HUDEP-2 (cell line): ENCODE results near the gene ARSH.
"Not testable (repeated sequence)": the region's sequence is repeated elsewhere in the genome, so short reads cannot be mapped to it uniquely, and the experiment has no call there.

Experiments
- DNase-seq, 76 experiments: peaks; one replicate each; lab custom pipeline; 2025; ENCODE audit not compliant: unreplicated experiment in 76 of 76; lab: John Stamatoyannopoulos, UW

The ARSH gene

DNA sequence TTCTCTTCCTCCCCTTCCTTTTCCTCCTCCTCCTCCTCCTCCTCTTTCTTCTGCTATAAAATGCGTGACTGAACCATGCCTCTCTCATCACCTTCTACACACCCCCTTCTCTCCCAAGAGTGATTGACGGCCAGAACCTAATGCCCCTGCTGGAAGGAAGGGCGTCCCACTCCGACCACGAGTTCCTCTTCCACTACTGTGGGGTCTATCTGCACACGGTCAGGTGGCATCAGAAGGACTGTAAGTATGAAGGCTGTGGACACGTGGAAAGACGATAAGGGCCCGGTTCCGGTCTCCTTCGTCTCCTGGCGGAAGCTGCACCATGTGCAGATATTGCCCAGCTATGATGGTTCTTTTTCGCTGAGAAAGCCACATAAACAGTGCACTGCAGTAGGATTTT lies 22.8 kb downstream of the ARSH start:
- no peak for DNase-seq

DNA sequence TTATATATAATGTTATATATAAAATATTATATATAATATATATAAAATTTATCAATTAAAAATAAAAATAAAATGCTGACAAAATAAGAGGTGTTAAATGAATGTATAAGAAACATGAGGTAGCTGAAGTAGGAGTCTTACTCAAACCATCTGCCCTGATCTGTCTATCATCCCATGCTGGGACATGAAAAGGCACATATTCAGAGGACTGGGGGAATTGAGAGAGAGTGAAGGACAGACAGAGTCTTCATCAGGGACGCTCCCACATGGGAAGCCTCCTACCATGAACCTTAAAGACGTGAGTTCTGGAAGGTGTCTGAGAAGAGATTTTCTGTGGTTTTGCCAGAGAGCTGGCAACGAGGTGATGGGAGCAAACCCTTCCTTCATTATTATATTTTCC lies 30.9 kb downstream of the ARSH start:
- DNase-seq, result no peak

DNA sequence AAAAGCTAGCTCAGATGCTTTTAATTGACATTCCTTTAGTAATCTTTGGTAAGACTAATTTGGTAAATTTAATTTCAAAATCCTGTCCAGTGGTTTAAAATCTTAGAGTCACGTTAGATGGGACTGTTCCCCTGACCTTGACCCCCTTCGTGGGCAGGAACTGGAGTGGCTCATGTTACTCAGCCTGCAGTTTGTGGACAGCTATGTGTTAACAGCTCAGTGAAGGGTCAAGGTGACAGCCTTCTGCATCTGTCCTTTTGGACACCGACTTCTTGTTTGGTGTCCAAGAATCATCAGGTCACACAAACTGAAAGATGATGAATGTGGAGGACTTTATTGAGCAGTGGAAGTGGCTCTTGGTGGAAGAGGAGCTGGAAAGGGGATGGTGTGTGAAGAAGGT lies 37.9 kb downstream of the ARSH start:
- DNase-seq, result no peak

DNA sequence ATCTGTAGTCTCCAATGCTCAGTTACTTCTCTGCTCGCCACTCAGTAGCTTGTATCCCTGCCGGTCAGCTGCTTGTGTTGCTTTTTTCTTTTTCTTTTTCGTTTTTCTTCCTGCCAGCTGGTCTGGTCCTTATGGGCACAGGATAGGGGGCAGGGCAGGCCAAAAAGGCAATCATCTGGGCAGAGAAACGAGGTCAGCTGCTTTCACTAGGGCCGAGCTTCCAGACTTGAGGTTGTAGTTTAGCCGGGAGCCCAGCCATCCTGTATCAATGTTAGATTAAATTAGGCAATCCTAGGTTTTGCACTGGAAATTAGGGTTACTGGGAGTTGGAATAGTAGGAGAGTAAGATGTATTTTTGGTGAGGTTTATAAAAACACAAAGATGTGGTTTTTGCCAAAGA lies 38.3 kb downstream of the ARSH start:
- no peak for DNase-seq

DNA sequence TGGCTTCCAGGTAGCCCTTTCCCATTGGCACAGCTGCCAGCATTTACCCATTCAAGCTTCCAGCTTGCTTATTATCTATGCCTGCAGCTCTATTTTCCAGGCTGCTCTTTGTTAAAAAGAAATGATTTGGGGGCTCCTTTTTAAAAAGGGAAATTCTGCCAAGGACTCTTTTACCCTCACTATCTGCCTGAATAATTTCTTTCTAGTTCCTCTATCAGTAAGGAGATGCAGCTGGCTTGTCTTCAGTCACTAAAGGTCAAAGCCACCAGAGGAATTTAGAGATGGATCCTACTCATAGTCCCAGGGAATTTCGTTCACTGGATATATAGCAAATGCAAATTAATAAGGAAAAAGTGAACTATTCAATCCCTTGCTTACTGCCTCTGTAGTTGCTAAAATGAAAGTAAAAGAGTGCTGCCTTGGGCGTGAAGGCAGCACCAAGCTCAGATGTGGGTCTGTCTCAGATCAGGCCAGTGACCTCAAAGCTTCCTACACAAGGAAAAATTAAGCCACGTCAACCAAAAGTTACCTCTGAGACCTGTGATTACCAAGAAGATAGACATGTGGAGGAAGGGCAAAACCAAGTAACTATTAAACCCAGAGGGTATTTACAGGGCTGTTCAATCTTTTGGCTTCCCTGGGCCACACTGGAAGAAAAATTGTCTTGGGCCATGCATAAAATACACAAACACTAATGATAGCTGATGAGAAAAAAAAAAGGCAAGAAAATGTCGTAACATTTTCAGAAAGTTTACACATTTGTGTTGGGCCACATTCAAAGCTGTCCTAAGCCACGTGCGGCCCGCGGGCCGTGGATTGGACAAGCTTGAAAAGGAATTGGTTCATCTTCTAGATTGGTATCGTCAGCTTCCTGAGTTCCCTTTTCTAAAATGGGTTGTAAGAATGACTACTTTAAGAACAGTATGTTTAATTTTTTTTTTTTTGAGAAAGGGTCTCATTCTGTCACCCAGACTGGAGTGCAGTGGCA lies 40.2 kb downstream of the ARSH start:
- DNase-seq, result no peak

DNA sequence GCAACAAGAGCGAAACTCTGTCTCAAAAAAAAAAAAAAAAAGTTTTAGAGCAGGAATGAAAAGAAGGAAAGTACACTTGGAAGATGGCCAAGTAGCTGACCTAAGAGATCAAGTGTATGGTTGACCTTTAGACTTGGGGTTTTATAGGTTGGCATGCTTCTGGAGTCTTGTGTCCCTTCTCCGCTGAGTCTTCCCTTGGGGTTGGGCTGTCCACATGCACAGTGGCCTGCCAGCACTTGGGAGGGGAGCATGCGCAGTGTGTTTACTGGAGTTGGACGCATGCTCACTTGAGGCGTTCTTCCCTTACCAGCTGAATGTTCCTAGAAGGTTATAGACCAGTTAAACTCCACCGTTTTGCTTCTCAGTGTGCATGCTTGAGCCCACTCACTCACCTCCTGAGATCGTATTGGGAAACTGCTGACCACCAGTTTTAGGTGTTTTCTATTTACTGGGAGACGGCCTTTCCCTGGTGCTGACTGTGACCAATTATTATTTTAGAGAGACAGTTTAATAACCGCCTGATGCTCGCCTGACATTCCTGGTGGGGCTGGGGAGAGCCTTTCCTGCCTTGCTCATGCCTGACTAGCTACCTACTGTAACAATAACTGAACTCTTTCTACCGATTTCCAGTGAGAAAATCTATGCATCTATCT lies 44.3 kb downstream of the ARSH start:
- not testable (repeated sequence) for DNase-seq

DNA sequence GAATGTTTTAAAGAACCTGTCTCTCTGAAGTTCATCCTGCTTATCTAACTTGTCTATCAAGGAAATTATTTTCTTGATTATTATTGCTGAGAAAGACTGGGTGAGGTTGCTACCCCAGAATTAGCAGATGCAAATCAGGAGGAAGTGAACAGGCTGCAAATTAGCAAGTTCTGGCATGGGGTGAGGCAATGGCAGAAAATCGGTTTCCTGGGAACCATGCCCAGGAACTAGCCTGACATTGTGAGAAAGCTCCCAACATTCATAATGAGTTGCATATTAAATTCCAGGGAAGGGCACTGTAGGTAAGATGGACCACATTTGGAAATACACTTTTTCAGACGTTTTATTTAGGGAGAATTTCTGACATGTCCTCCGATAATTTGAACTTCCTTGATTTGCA lies 46.5 kb downstream of the ARSH start:
- no peak for DNase-seq

DNA sequence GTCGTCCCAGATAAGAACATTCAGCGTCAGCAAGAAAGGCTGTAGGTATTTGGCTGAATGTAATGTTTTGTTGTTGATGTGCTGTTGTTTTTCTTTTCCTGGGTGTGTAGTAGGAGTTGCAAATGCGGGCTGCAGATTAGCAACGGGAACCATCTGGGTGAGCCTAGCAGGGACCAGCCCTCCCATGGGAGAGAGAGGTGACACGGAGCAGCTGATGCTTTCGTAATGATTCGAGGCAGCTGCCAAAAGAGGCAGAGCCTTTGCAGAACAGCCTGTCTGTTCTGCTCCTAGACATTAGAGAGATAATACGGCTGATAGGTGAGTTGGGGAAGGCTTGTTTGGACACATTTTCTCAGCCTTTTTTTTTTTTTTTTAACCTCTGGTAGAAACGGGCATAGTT lies 60.2 kb downstream of the ARSH start:
- DNase-seq, result no peak

DNA sequence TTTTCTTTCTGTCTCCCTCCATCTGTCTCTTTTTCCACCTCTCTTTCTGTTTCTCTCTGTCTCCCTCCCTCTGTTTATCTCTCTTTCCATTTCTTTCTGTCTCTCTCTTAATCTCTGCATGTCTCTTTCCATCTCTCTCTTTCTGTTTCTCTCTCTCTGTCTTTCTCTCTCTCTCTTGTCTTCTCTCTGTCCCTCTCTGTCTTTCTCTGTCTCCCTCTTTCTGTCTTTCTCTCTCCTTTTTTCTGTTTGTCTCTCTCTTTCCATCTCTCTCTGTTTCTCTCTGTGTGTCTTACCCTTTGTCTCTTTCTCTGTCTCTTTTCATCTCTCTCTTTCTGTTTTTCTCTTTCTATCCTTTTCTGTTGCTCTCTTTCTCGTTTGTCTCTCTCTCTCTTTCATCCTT lies 69.6 kb downstream of the ARSH start:
- DNase-seq, result no peak

DNA sequence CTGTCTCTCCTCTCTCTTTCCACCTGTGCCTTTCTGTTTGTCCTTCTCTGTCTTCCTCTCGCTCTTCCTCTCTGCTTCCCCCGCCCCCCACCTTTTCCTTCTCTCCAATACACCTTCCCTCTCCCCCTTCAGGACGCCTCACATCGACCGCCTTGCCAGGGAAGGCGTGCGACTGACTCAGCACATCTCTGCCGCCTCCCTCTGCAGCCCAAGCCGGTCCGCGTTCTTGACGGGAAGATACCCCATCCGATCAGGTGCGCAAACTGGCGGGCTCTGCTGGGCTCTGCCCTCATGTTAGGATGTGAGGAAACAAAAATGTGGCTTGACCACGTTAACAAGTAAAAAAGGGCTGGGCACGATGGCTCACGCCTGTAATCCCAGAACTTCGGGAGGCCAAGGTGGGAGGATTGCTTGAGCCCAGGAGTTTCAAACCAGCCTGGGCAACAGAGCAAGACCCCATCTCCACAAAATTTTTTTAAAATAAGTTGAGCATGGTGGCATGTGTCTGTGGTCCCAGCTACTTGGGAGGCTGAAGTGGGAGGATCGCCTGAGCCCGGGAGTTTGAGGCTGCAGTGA lies 70.2 kb downstream of the ARSH start:
- DNase-seq, result no peak
